Aorta (tissue), 5 donors: ENCODE data around the gene PTCD3. TPM values are rescaled to one million over a fixed set of nuclear protein-coding genes. Genes with fewer than 3 reads are reported as not detected.

ENCODE experiments used
- ATAC-seq: fragments of 200-7000 bp; cut with Tn5 transposase; one replicate; pipeline ENCODE4 v1.9.1; 2022; ENCODE audit warnings: moderate library complexity; ENCODE audit not compliant: low FRiP score
- DNase-seq, 2 donors: peaks; one replicate each; pipeline ENCODE4 v3.0.0-alpha.2; 2020
- H3K27ac ChIP-seq, 2 donors: one replicate each; pipeline ENCODE4 v1.5.1; 2013; ENCODE audit warnings: low read length in 2 of 2, mild to moderate bottlenecking in 2 of 2, moderate library complexity in 2 of 2, control low read depth in 1 of 2, inconsistent platforms in 1 of 2, low read depth in 1 of 2
- H3K27me3 ChIP-seq, 2 donors: one replicate each; pipeline ENCODE4 v1.6.1; 2013; ENCODE audit warnings: control low read depth in 1 of 2, low read length in 1 of 2, mild to moderate bottlenecking in 1 of 2, moderate library complexity in 1 of 2; ENCODE audit not compliant: insufficient read depth in 2 of 2, control insufficient read depth in 1 of 2
- H3K36me3 ChIP-seq, 2 donors: one replicate each; pipeline ENCODE4 v1.6.1; 2013; ENCODE audit warnings: control low read depth in 1 of 2, low read length in 1 of 2, mild to moderate bottlenecking in 1 of 2; ENCODE audit not compliant: insufficient read depth in 2 of 2, control insufficient read depth in 1 of 2
- H3K4me1 ChIP-seq, 2 donors: one replicate each; pipeline ENCODE4 v1.6.1; 2013; ENCODE audit warnings: low read length in 2 of 2, control low read depth in 1 of 2, mild to moderate bottlenecking in 1 of 2, moderate library complexity in 1 of 2; ENCODE audit not compliant: insufficient read depth in 2 of 2, control insufficient read depth in 1 of 2
- H3K4me3 ChIP-seq, 2 donors: one replicate each; pipeline ENCODE4 v1.5.1; 2013; ENCODE audit warnings: low read length in 2 of 2, control low read depth in 1 of 2, mild to moderate bottlenecking in 1 of 2
- H3K9me3 ChIP-seq: one replicate; pipeline ENCODE4 v1.6.1; 2013; ENCODE audit warnings: mild to moderate bottlenecking, low read length; ENCODE audit not compliant: control insufficient read depth
- WGBS, 2 donors: extraction: QIAGEN DNeasy Blood & Tissue Kit; methylation state at CpG; one replicate each; pipeline ENCODE4 v1.1.7; 2013; 5-methylcytosine and 5-hydroxymethylcytosine counted together
- intact Hi-C, 2 donors: fragments of 100-400 bp; cut with DNase I; formaldehyde crosslinking; loops; one replicate each; pipeline versions ENCODE4 v1.14.2 to v1.15.0; 2022
- polyA plus RNA-seq, 2 donors: library from polyadenylated mRNA; stranded (reverse); fragments of 200-250 nt; gene quantifications; one replicate each; pipeline ENCODE4 v1.2.3, GENCODE V29; 2013
- total RNA-seq, 2 donors: library from RNA; stranded (reverse); fragmentation: NEBNext Ultra II Directional; extraction: Animal tissue kit (Norgen Biotek cat#: 25700); gene quantifications; one replicate each; pipeline ENCODE4 v1.2.1, GENCODE V29; 2021
- donor health status: healthy with polysubstance abuse.
- donor health status: Bipolar disorder and iron deficiency.
- donor health status: DM: no; HTN: no; CAD: no.
- donor health status: DM: no; HTN: no; CAD: no.
- donor health status: DM: yes; HTN: yes; CAD: no.

The PTCD3 gene
- total and polyA plus RNA-seq, 4 donors = 4.4 to 86.3 (median 53.3) TPM

- intact Hi-C loops = no loop called here
- no peaks in the 10 kb centered on the region for H3K27me3 ChIP-seq
- 91% methylated on average over 4 of the region's 4 CpGs for WGBS, 2 donors
- H3K9me3 ChIP-seq = no peaks in the 10 kb centered on the region
- no peak overlapping the region for H3K27ac ChIP-seq
- peaks cover 13 to 23% of the 10 kb centered on the region in 2 donors for H3K36me3 ChIP-seq
- H3K4me3 ChIP-seq = no peak overlapping the region
- no peak for ATAC-seq
- no peaks in the 10 kb centered on the region for H3K4me1 ChIP-seq
- DNase-seq = no peak
These were observed 28.7 kb downstream of the PTCD3 start for GRCh38 chr2:86134709-86135108.

GRCh38 chr2:86135653-86136052 is 29.6 kb downstream of the PTCD3 start:
- no peak for DNase-seq
- no peaks in the 10 kb centered on the region for H3K4me1 ChIP-seq
- ATAC-seq = no peak
- 74% methylated on average over 5 of the region's 5 CpGs for WGBS, 2 donors
- H3K9me3 ChIP-seq = no peaks in the 10 kb centered on the region
- intact Hi-C loops = no loop called here
- no peaks in the 10 kb centered on the region for H3K27me3 ChIP-seq
- H3K27ac ChIP-seq = no peak overlapping the region
- H3K36me3 ChIP-seq = peaks cover 13 to 23% of the 10 kb centered on the region in 2 donors
- no peak overlapping the region for H3K4me3 ChIP-seq

GRCh38 chr2:86136141-86136540 is 30.1 kb downstream of the PTCD3 start:
- Histone ChIP-seq H3K4me3 (no peak overlapping the region), H3K9me3 (no peaks in the 10 kb centered on the region), H3K4me1 (no peaks in the 10 kb centered on the region), H3K36me3 (peaks cover 13 to 23% of the 10 kb centered on the region in 2 donors), H3K27me3 (no peaks in the 10 kb centered on the region), H3K27ac (no peak overlapping the region)
- no peak for DNase-seq
- intact Hi-C loops = no loop called here
- 87 to 89% methylated on average over 2 of the region's 2 CpGs for whole genome bisulfite sequencing, 2 donors
- ATAC-seq = no peak

GRCh38 chr2:86138736-86139625 is 32.9 kb downstream of the PTCD3 start:
- Histone ChIP-seq H3K27me3 (no peaks in the 10 kb centered on the region), H3K27ac (no peak overlapping the region), H3K36me3 (peaks cover 12 to 22% of the 10 kb centered on the region in 2 donors), H3K9me3 (no peaks in the 10 kb centered on the region), H3K4me1 (no peaks in the 10 kb centered on the region), H3K4me3 (no peak overlapping the region)
- no peak for ATAC-seq
- intact Hi-C loops = no loop called here
- DNase-seq = no peak
- 94 to 97% methylated on average over 7 of the region's 7 CpGs for WGBS, 2 donors

- Histone ChIP-seq H3K27me3 (no peaks in the 10 kb centered on the region), H3K9me3 (no peaks in the 10 kb centered on the region), H3K4me1 (no peaks in the 10 kb centered on the region), H3K27ac (no peak overlapping the region), H3K4me3 (no peak overlapping the region), H3K36me3 (peaks cover 12 to 24% of the 10 kb centered on the region in 2 donors)
- DNase-seq (no peak), ATAC-seq (no peak)
- intact Hi-C loops = no loop called here
- 87 to 90% methylated on average over 4 of the region's 4 CpGs for WGBS, 2 donors
These were observed 33.9 kb downstream of the PTCD3 start for GRCh38 chr2:86139981-86140380.

- DNase-seq (no peak), ATAC-seq (no peak)
- Histone ChIP-seq H3K27ac (no peak overlapping the region), H3K4me1 (no peaks in the 10 kb centered on the region), H3K4me3 (no peak overlapping the region), H3K27me3 (no peaks in the 10 kb centered on the region), H3K9me3 (no peaks in the 10 kb centered on the region), H3K36me3 (peaks cover 15 to 22% of the 10 kb centered on the region in 2 donors)
- intact Hi-C loops = no loop called here
- WGBS, 2 donors = 75 to 81% methylated on average over 4 of the region's 4 CpGs
These were observed 34.9 kb downstream of the PTCD3 start for GRCh38 chr2:86140969-86141392.

GRCh38 chr2:86142436-86143257 is 36.6 kb downstream of the PTCD3 start:
- no peak overlapping the region for H3K27ac ChIP-seq
- intact Hi-C loops = no loop called here
- H3K27me3 ChIP-seq = no peaks in the 10 kb centered on the region
- ATAC-seq = no peak
- 61 to 80% methylated on average over 3 of the region's 3 CpGs for WGBS, 2 donors
- H3K9me3 ChIP-seq = no peaks in the 10 kb centered on the region
- no peak for DNase-seq
- H3K36me3 ChIP-seq = peaks cover 15 to 17% of the 10 kb centered on the region in 2 donors
- no peak overlapping the region for H3K4me3 ChIP-seq
- H3K4me1 ChIP-seq = no peaks in the 10 kb centered on the region

- no peaks in the 10 kb centered on the region for H3K27me3 ChIP-seq
- intact Hi-C loops = no loop called here
- 87 to 90% methylated on average over 6 of the region's 6 CpGs for WGBS, 2 donors
These were observed 37.3 kb downstream of the PTCD3 start for GRCh38 chr2:86143307-86143706.

More at GRCh38 chr2:86143307-86143706, 37.3 kb downstream of the PTCD3 start:
- Histone ChIP-seq H3K4me1 (no peaks in the 10 kb centered on the region), H3K27ac (no peak overlapping the region), H3K36me3 (peaks cover 12 to 17% of the 10 kb centered on the region in 2 donors), H3K4me3 (no peak overlapping the region), H3K9me3 (no peaks in the 10 kb centered on the region)
- no peak for DNase-seq
- no peak for ATAC-seq
